Embryonic facial prominence (tissue), 1 donor: ENCODE measurements around the gene VDAC1.

Source experiments
- DNase-seq: peaks from one replicate; pipeline ENCODE4 v3.0.0-alpha.2; 2016; ENCODE audit errors: extremely low spot score

Gene VDAC1

DNA sequence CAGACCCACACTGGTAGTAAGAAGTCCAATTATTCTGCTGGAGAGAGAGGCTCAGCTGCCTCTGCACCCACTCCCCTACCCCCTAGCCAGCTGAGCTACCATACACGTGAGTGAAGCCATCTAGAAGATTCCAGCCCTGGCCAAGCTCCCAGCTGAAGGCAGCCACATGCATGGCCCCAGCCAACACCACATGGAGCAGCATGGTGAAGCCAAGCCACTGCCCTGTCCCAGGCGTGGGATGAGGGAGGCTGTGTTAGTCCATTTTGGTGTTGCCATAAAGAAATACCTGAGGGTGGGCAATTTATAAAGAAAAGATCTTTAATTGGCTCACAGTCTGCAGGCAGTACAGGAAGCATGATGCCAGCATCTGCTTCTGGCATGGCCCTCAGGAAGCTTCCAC lies 20.0 kb upstream of the VDAC1 start:
- DNase-seq: no peak

DNA sequence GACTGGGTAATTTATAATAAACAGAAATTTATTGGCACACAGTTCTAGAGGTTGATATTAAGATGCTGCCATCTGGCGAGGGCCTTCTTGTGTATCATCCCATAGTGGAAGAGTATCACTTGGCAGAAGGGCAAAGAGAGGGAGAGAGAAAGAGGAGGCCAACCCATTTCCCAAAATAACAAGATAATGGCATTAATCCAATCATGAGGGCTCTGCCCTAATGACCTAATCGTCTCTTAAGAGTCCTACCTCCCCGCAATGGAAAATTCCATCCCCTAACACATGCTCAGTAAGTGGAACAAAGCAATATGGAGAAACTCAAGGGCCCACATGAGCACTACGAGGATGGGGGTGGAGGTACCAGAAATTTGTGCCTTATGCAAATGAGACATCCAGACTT lies 17.6 kb upstream of the VDAC1 start:
- DNase-seq: no peak

DNA sequence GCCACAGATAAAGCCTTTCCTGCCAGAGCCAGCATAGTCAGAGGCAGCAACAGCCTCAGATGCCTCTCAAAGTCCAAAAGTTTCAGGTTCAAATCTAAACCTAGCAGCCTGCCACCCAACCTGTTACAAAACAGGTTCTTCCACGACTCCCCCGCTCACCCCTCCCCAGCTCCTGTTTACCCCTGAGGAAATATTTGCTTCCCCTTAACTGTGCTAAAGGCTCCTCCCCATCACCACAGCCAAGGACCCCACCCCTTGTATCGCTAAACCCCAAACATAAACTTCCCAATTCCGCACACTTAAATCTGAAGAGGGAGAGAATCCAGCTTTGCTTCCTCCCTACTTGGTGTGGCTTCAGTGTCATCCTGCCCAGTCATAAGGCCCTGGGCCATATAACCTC lies 15.4 kb upstream of the VDAC1 start:
- DNase-seq: no peak

DNA sequence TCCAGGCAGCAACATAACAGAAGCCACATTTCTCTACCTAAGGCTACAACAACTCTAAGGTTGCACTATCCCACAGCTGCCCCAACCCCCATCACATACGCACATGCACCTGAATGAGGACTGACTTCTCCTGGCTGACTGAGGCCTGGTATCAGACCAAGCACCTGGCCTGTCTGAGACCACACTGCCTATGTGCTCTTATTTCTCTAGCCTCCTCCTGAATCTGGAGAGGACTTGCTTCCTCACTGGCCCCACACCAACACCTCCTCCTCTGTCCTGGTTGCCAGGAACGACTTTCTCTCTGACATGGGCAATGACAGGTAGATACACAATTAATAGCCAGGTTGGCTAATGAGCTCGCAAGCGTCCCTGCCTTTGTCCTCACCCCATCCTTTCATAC lies 14.9 kb upstream of the VDAC1 start:
- DNase-seq: no peak

DNA sequence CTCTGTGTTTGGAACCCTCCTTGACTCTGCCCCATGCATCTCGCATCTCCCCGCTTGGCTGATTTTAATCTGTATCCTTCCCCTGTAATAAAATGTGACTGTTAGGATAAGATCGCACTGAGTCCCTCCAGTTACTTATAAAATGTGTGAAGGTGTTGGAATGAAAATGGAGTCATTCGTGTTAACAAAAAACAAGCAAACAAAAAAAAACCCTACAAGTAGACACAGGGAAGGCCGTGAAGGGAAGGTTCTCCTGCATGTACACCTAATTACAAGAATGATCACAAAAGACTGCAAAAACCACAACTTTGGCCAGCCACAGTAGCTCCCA lies 14.2 kb upstream of the VDAC1 start:
- no peak for DNase-seq

DNA sequence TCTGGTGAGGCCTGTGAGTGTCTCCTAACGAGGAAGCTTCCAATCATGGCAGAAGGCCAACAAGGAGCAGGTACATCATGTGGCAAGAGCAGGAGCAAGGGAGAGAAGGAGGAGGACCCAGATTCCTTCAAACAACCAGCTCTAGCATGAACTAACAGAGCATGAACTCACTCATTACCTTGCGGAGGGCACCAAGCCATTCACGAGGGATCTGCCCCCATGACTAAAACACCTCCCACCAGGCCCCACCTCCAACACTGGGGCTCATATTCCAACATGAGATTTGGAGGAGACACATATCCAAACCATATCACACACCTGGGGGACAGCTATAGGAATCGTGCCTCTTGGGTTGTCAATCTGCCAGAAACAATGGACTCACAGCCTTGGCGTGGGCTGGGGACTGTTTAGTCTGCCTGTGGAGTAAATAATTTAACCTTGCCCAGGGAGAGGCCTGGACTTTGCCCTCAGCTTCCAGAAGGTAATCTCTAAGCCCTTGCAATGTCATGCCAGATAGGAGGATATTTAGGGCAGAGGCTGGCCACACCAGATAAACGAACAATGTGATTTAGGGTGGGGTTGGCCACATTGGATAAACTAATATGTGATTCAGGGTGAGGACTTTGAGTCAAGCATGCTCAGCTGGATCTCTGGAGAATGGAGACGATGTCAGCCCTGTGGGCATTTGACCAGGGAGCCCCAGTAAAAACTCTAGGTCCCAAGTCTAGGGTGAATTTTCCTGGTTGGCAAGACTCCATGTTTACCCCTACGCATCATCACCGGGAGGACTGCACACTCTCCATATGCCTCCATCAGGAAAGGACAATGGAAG lies 13.6 kb upstream of the VDAC1 start:
- no peak for DNase-seq

DNA sequence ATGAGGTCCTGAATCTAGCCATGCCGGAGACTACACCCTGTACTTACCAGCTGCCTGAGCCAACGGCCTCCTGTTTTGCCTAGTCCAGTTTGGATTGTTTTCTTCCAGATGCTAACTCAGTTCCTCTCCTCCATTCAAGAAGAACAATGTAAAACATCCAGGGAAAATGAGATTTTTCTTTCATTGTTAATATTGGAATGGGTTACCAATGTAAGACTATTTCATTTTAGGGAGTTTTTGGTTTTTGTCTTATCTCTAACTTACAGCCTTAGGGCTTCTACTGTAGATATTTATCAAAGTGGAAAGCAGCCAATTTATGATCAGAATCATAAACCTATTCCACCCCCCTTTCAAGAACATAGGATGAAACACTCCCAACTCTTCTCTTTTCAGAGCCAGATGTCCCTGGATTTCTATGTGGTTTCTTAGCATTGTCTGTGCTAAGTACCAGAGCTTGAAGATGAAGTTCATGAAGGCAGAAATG lies 3.5 kb upstream of the VDAC1 start:
- no peak for DNase-seq

DNA sequence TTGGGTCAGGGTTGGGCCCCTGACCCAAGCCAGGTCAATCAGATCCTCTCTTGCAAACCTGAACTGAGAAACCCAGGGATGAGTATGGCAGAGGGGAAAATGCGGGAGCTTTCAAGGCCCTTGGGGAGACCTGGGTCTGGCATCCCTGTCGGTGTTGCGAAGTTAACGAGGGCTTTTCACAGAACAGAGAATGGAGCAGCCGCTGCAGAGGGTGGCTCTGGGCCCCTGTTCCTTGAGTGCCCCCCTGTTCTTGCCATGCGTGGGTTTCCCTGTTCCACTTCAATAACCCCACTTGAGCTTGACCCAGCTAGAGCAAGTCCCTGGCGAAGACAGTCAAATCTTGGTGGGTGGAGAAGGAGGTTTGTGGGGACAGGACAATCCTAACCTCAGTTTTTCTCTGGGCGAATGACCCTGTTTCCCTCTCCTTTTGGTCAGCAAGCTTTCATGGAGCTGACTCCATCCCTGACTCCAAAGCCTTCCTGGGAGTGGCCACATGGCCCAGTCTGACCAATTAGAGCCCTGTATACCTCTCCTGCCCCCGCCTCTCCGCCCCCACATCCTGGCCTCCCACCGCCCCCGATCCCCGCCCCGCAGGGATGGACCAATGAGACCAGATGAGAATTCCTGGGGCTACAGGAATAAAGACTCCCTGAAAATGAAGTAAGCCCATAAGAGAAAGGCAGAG lies 2.9 kb upstream of the VDAC1 start:
- DNase-seq: no peak

DNA sequence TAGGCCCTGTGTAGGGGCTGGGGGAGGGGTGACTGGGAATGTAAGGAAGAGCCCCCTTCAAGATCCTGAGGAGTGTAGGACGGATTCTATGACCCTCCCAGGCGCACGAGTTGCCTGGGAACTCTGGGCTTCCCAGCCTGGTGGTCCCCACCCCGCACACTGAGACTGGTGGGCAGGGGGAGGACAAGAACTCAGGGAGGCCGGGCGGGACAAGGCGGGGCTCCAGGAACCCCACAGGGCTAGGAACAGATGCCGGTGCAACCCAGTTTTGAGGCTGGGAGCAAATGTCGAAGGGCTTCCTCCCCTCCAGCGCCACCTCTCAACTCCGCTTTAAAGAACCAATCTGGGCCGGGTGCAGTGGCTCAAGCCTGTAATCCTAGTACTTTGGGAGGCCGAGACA lies 1.3 kb upstream of the VDAC1 start:
- DNase-seq: no peak

DNA sequence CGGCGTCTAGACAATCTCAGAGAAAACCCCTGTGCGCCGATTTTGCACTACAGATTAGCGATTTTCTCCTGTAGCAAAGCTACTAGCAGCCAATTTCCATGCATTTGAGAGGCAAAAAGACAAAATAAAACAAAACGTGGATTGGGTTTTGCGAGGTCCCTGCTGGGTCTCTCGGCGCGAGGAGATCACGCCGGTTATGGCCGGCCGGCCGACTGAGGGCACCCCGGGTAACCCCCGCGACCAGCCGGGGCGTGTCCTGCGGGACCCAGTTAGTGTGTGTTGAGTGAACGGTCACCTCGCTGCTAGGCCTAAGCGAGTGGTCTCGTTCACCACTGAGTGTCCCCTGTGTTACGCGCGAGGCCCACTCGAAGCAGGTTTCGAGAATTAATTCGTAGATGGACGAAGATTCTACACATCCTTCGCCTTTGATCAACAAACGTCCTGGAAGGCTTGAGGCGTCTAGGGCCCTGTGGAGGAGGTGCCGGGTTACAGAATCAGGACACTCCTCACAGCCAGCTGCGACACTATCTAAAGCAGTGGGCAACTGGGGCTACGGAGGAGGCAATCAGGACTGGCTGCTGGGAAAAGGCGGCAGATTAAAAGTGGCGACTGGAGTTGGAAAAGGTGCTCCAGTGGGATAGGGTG lies 764 bp upstream of the VDAC1 start:
- DNase-seq: no peak

DNA sequence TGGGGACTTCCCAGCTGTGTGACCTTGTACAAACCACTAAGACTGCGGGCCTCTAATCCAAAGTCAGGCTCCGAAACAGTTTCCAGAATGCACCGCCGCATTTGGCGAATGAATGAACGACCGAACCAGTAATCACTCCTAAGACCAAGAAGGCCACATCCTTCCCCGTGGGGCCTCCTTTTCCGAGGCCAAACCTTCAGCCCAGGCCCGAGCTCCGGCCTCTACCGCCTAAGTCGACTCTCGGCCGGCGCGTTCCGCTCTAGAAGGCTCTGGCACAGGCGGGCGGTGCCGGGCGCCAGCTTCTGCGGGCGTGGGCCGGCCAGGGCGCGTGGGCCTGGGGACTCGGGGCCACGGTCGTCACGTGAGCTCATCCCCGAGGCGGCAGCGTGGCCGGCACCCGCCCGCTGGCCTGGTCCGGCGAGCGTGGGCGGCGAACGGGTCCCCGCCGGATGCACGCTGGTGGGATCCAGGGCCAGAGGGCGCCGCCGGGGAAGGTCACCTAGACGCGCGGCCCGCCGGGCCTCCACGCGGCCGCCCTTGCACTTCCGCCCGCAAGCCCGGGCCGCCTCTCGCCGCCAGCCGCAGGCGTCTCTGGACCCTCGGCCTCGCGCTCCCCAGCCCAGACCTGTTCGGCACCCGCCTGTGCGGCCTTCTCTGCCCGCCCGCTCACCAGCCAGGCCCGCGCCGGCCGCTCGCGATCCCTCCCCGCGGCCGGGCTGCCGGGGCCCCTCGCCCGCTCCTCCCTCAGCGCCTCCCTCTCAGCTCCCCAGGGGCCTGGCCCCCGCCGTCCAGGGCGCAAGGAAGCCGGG lies 754 bp downstream of the VDAC1 start:
- no peak for DNase-seq

DNA sequence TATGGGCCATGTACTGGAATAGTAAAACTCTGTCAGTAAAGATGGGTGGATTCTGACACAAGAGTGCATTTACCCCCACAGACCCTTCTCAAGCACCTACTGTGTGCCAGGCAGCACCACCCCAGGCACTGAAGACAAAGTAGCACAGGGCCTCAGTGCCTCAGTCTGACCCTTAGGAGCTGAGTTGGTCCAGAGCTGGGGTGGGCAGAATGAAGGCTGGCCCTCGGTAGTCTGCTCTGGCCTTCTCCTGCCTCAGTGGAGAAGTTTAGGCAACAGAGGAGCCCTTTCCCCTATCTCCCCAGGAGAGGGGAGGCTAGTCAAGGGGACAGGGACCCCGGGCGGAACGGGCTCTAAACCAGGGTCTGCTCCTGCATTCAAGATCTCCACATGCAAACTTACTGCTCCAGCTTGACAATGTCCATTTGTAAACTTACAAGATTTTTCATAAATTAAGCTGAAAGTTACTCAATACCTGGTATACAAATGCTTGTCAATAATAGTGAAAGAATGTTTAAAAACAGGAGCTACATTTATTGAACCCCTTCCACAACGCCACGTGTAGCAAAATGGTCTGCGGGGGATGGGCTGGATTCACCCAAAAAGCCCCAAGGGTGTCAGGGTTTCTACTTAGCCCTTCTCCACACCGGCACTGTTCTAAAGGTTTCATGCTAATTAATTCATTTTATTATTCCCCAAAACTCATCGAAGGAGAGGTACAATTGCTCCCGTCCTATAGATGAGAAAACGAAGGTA lies 1.5 kb downstream of the VDAC1 start:
- no peak for DNase-seq

DNA sequence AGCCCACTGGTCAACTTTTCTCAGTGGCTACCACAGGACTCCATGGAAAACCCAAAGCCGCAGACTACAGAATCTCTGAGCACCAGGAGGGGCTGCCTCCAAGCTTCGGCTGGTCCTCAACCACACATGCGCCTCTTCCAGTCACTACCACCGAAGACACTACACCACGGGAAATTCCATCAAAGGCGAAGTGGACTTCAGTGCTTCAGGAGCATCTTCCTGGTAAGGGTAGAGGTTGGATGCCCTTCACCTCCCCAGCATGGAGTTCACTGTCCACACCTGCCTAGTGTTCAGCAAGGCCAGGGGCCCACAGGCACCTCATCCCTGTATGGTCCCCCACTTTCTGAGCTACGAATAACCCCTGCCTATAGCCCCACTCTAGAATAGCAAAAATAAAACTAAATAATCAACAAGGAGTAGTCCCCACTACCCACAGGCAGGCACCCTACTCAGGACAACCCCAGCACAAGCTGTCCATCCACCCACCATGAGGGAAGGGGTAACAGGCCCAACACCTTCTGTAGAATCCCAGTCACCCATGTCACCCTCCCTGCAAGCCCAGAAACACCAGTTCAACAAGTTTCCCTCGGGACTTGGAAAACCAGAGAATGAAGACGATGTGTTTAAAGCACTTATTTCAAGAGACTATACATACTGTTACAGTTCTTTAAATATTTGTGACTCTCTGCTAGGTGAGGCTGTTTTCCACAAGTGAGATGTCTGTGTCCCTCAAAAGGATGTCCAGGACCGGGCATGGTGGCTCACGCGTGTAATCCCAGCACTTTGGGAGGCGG lies 2.6 kb downstream of the VDAC1 start:
- DNase-seq: no peak

DNA sequence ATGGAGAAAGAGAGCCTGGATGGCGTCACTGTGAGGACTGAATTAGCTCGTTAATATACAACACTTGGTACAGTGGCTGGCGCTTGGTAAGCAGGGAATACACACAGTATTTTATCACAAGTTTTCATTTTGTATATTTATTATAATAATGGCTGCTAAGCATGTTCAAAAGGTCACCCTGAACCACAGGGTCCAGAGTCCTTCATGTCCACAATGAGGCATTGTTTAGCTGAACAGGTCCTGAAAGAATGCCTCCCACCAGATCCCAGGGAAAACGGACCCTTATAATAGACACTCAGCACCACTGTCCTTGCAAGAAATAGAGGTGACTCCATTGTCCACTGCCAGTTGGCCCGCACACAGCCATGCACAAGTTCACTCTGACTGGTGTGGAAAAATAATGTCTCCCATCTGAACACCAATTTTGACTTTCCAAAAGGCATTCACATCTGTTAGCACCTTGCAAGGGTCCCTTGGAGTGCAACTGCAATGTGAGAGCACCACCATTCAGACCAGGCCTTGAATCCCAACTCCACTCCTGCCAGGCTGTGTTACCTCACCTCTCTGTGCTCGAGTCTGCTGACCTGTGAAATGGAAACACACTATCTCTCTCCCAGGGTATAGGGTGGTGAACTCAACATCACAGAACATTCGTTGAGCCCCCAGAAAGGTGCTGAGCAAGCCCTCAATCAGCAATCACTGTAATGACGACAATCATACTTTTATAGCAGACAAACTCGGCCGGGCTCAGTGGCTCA lies 3.9 kb downstream of the VDAC1 start:
- DNase-seq: no peak

DNA sequence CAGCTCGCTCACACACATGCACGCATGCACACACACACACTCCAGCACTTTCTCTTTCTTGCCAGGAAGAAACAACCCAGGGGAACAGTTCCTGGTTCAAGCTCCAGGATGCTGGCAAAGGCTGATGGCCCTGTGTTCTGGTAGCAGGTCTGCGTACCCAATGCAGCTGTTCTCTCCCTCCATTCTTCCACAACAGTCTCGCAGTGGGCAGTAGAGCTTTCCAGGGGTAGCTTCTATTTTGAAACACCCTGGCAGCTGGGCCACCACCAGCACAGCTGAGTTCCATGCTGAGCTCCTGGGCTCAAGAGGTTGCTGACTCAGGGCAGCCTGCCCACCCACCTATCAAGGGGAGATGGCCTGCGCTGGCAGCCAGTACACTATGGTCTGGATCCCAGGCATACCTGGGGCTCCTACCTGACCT lies 4.7 kb downstream of the VDAC1 start:
- no peak for DNase-seq

DNA sequence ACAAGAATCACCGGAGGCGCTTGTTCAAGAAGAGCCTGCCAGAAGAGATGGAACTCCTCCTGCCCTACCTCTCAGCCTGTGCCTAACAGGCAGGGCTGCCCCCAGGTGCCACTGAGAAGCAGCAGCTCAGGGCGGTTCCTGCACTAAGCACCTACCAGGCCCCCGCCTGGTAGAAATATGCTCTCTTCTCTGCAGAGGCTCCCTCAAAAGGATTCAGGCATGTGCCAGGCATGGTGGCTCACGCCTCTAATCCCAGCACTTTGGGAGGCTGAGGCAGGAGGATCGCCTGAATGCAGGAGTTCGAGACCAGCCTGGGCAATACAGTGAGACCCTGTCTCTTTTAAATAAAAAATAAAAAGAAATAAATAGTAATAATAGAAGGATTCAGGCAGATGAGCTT lies 6.0 kb downstream of the VDAC1 start:
- no peak for DNase-seq

DNA sequence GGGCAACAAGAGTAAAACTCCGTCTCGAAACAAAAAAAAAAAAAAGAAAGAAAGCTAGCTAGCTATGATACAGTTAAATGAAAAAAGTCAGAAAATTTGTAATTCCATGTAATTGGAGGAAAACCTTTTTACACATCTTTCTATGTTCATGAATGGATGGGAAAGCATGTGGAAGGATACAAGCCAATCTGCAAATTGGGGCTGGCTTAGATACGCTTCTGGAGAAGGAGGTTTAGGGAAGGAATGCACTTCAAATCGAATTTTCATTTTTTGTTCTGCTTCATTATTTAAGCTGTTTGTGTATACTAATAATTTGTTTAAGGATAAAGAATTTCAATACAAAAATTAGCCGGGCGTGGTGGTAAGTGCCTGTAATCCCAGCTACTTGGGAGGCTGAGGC lies 6.7 kb downstream of the VDAC1 start:
- DNase-seq: no peak

DNA sequence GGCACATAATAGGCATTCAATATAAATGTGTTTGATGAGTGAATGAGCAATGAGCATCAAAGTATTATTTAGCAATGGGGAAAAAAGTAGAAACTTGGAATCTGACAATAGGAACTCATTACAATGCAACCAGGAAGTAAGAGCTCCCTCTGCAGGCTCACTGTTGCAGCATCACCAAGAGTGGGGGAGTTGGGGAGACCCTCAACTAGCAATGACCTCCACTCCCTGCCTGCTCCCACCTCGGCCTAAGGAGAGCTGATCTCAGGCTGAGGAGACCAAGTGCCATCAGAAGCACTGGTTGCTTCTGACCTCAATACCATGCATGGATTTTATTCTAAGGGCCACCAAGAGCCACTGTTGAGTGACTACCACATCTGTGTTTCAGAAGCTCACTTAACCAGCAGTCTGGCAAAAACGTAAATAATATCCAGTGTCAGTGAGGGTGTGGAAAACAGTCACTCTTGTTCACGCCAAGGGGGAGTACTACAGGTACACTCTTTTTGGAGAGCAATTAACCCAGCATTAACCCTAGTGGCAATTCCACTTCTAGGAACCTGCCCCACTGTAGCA lies 8.0 kb downstream of the VDAC1 start:
- DNase-seq: no peak

DNA sequence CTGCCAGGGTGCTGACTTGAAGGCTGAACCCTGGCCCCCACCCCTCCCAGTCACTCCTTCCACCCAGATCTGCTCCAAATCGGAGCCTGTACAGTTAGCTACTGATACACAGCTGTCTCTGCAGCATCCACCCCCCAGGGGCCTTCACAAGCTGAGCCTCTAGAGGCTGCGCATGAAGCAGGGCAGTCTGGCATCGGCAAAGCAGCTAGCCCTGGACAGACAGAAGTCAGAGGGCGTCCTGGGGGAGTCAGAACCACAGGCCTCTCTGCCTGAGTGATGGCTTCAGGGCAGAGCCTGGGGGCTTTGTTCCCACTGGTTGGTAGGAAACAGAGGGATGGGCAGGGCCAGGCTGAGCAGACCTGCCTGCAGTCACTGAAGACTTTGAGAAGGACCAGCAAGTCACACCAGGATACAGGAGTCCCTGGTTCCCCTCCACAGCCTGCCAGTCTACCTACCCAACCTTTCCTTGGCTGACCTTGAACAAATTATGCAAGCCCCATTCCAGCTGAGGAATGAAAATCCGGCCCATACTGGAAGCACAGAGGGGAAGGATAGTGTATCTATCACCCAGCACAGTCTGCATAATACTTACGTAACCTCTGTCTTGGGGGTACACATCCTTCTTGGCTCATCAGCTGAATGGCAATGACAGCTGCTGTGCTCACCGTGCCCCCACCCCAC lies 8.8 kb downstream of the VDAC1 start:
- DNase-seq: no peak
